IMR-90 (cell line): ENCODE measurements around the gene ATP2B2. TPM values are rescaled to one million over a fixed set of nuclear protein-coding genes. Genes with fewer than 3 reads are reported as not detected.

Experiments used
- ATAC-seq: fragments of 200-7000 bp; cut with Tn5 transposase; 2 replicates; pipeline ENCODE4 v1.9.1; 2020; ENCODE audit warnings: low read depth, mild to moderate bottlenecking, moderate library complexity
- BruUV-seq: library from RNA; stranded (reverse); fragments of 400-500 nt; replicated peaks from 2 replicates; lab custom pipeline; 2021; lab: Mats Ljungman, UMichigan
- CTCF ChIA-PET: fragments of 300-600 bp; formaldehyde crosslinking; extraction: SDS; loops from one replicate; lab custom pipeline; 2021; ENCODE audit warnings: antibody characterized with exemption; lab: Yijun Ruan, JAX
- POLR2A ChIA-PET: fragments of 300-600 bp; sonication (Branson Sonifier 250); formaldehyde crosslinking; loops from one replicate; lab custom pipeline; 2022; ENCODE audit warnings: antibody characterized with exemption; ENCODE audit not compliant: unreplicated experiment; lab: Charles Lee
- DNase-seq: peaks from one replicate; pipeline ENCODE4 v3.0.0; 2013
- H2AFZ ChIP-seq: replicated peaks from 2 replicates; pipeline ENCODE3; 2013; ENCODE audit warnings: low read length, mild to moderate bottlenecking; ENCODE audit not compliant: poor library complexity
- H2AK5ac ChIP-seq: 2 replicates; pipeline ENCODE4 v1.6.1; 2013; ENCODE audit warnings: low read depth, low read length, inconsistent platforms
- H2AK9ac ChIP-seq: replicated peaks from 2 replicates; pipeline ENCODE3; 2013; ENCODE audit warnings: mild to moderate bottlenecking, low read depth, low read length, moderate library complexity; ENCODE audit not compliant: poor library complexity
- H2BK120ac ChIP-seq: 2 replicates; pipeline ENCODE4 v1.6.1; 2013; ENCODE audit warnings: low read depth, low read length, inconsistent platforms
- H2BK15ac ChIP-seq: 3 replicates; pipeline ENCODE4 v1.6.1; 2013; ENCODE audit warnings: low read depth, low read length, inconsistent platforms
- H2BK20ac ChIP-seq: 2 replicates; pipeline ENCODE4 v1.6.1; 2013; ENCODE audit warnings: low read depth, mild to moderate bottlenecking, inconsistent platforms, low read length, moderate library complexity
- H2BK5ac ChIP-seq: 2 replicates; pipeline ENCODE4 v1.6.1; 2013; ENCODE audit warnings: mild to moderate bottlenecking, low read depth, low read length, inconsistent platforms; ENCODE audit not compliant: poor library complexity, severe bottlenecking
- H3K14ac ChIP-seq: replicated peaks from 2 replicates; pipeline ENCODE4 v1.6.1; 2013; ENCODE audit warnings: low read depth, low read length, inconsistent platforms
- H3K18ac ChIP-seq: 2 replicates; pipeline ENCODE4 v1.6.1; 2013; ENCODE audit warnings: low read depth, low read length, control low read depth
- H3K23ac ChIP-seq: 2 replicates; pipeline ENCODE4 v1.6.1; 2013; ENCODE audit warnings: low read depth, low read length, inconsistent platforms
- H3K27ac ChIP-seq: 2 replicates; pipeline ENCODE4 v1.5.1; 2013; ENCODE audit warnings: mild to moderate bottlenecking, control low read depth, low read length; ENCODE audit not compliant: insufficient read depth
- H3K27me3 ChIP-seq: 2 replicates; pipeline ENCODE4 v1.6.1; 2013; ENCODE audit warnings: low read length; ENCODE audit not compliant: control insufficient read depth, insufficient read depth
- H3K36me3 ChIP-seq: 2 replicates; pipeline ENCODE4 v1.6.1; 2013; ENCODE audit warnings: low read length, mixed read lengths; ENCODE audit not compliant: control insufficient read depth, insufficient read depth
- H3K4ac ChIP-seq: 2 replicates; pipeline ENCODE4 v1.6.1; 2013; ENCODE audit warnings: low read depth, low read length, inconsistent platforms
- H3K4me1 ChIP-seq: 2 replicates; pipeline ENCODE4 v1.6.1; 2013; ENCODE audit warnings: low read length, mixed read lengths; ENCODE audit not compliant: control insufficient read depth, insufficient read depth
- H3K4me2 ChIP-seq: 2 replicates; pipeline ENCODE4 v1.6.1; 2013; ENCODE audit warnings: low read depth, mild to moderate bottlenecking, control low read depth, low read length, moderate library complexity
- H3K4me3 ChIP-seq: 2 replicates; pipeline ENCODE4 v1.5.1; 2013; ENCODE audit warnings: low read depth, mild to moderate bottlenecking, control low read depth, low read length, moderate library complexity; ENCODE audit not compliant: insufficient read depth
- H3K56ac ChIP-seq: 2 replicates; pipeline ENCODE4 v1.6.1; 2013; ENCODE audit warnings: low read length, inconsistent platforms; ENCODE audit not compliant: insufficient read depth; ENCODE audit errors: extremely low read depth
- H3K79me1 ChIP-seq, 2 experiments: 2 replicates each; pipeline ENCODE4 v1.6.1; 2013; ENCODE audit warnings: low read length in 2 of 2, inconsistent platforms in 1 of 2, low read depth in 1 of 2
- H3K9ac ChIP-seq: 2 replicates; pipeline ENCODE4 v1.6.1; 2013; ENCODE audit warnings: low read depth, low read length, control low read depth
- H3K9me1 ChIP-seq: 2 replicates; pipeline ENCODE4 v1.6.1; 2013; ENCODE audit warnings: low read length, inconsistent platforms; ENCODE audit not compliant: insufficient read depth
- H3K9me3 ChIP-seq: 2 replicates; pipeline ENCODE4 v1.6.1; 2013; ENCODE audit warnings: low read length; ENCODE audit not compliant: control insufficient read depth, insufficient read depth
- H4K20me1 ChIP-seq: 2 replicates; pipeline ENCODE4 v1.6.1; 2013; ENCODE audit warnings: low read length, inconsistent platforms; ENCODE audit not compliant: insufficient read depth
- H4K5ac ChIP-seq: 2 replicates; pipeline ENCODE4 v1.6.1; 2013; ENCODE audit warnings: mild to moderate bottlenecking, low read depth, low read length, control low read depth
- H4K8ac ChIP-seq, 2 experiments: 2 replicates each; pipeline ENCODE4 v1.6.1; 2013; ENCODE audit warnings: low read depth in 2 of 2, low read length in 2 of 2, control low read depth in 1 of 2, inconsistent platforms in 1 of 2
- H4K91ac ChIP-seq: 2 replicates; pipeline ENCODE4 v1.6.1; 2013; ENCODE audit warnings: low read depth, low read length, inconsistent platforms; ENCODE audit not compliant: insufficient read depth
- BHLHE40 ChIP-seq: fragments of 150-350 bp; IDR thresholded peaks from 2 replicates; pipeline ENCODE4 v1.6.1; 2016; ENCODE audit warnings: mild to moderate bottlenecking, low read depth, low read length
- FOS ChIP-seq: fragments of 150-350 bp; IDR thresholded peaks from 2 replicates; pipeline ENCODE4 v1.6.1; 2016; ENCODE audit warnings: low read depth, low read length
- MAFK ChIP-seq: IDR thresholded peaks from 2 replicates; pipeline ENCODE4 v1.6.1; 2012; ENCODE audit warnings: low read depth, low read length, improper control_type of control experiment
- RAD21 ChIP-seq: IDR thresholded peaks from 2 replicates; pipeline ENCODE4 v1.6.1; 2012; ENCODE audit warnings: low read length, improper control_type of control experiment
- RCOR1 ChIP-seq: IDR thresholded peaks from 2 replicates; pipeline ENCODE4 v1.6.1; 2012; ENCODE audit warnings: mild to moderate bottlenecking, low read length, improper control_type of control experiment; ENCODE audit not compliant: insufficient replicate concordance
- SMC3 ChIP-seq: fragments of 150-350 bp; IDR thresholded peaks from 2 replicates; pipeline ENCODE4 v1.6.1; 2016; ENCODE audit warnings: low read depth, mild to moderate bottlenecking, antibody characterized with exemption, low read length, moderate library complexity
- WGBS, 2 experiments: methylation state at CpG; one replicate each; pipeline versions ENCODE4 v1.1.5 to v1.1.7; 2013; ENCODE audit warnings: missing lambda C conversion rate in 2 of 2; ENCODE audit not compliant: insufficient read length in 1 of 2; ENCODE audit errors: extremely low coverage in 2 of 2; 5-methylcytosine and 5-hydroxymethylcytosine counted together
- dilution Hi-C: fragments of 300-500 bp; cut with HindIII; formaldehyde crosslinking; loops from one replicate; pipeline ENCODE4 v1.14.3; 2018; ENCODE audit warnings: low sequenced_read_pairs; ENCODE audit not compliant: unreplicated experiment
- in situ Hi-C: fragments of 300-500 bp; cut with MboI; formaldehyde crosslinking; loops from 3 replicates; pipeline ENCODE4 v1.14.3; 2019; ENCODE audit warnings: low sequenced_read_pairs, inconsistent platforms, mixed read lengths
- intact Hi-C: fragments of 100-400 bp; cut with micrococcal nuclease; formaldehyde crosslinking; loops from 2 replicates; pipeline ENCODE4 v1.10.0; 2022
- polyA plus RNA-seq, 3 experiments: library from polyadenylated mRNA; depleted of rRNA; stranded (reverse); fragments of >200 nt; gene quantifications; 2 replicates each; pipeline ENCODE4 v1.2.3, GENCODE V29; 2012; ENCODE audit warnings: low replicate concordance in 1 of 3
- total RNA-seq: library from RNA; depleted of rRNA; stranded (reverse); fragments of >200 nt; gene quantifications from 2 replicates; pipeline ENCODE4 v1.2.3, GENCODE V29; 2012
- TF ChIP-seq, protein P1 (sequence below): fragments of 150-350 bp; IDR thresholded peaks from 2 replicates; pipeline ENCODE4 v1.6.1; 2016; ENCODE audit warnings: low read depth, mild to moderate bottlenecking, low read length, moderate library complexity, borderline replicate concordance

Gene ATP2B2
- total and polyA plus RNA-seq, 2 of the 4 experiments (the other 2 are of a cell fraction) = under 0.01 to 0.02 TPM

DNA sequence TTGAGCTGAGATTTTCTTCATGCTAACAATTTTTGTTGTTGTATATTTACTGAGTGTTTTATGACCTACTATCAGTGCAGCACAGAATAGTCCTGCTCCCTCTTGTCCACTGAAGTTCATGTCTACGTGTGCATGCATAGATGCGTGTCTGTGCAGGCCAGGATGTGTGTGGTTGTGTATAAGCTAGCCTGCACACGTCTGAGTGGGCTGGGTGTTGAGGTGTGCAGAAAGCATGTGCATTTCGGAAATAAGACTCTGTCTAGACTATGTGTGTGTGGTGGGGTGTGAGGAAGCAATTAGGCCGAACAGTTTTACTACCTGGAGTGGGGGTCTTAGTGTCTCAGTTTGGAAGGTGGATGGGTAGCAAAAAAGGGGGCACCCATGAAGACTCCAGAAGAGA lies 39.2 kb downstream of the ATP2B2 start:
- Histone ChIP-seq H3K14ac (no peak overlapping the region), H4K5ac (no peak overlapping the region), H3K4me1 (no peaks in the 10 kb centered on the region), H4K8ac (no peak overlapping the region), H3K56ac (no peak overlapping the region), H3K79me1 (no peaks in the 10 kb centered on the region), H2AK5ac (no peak overlapping the region), H2BK120ac (no peak overlapping the region), H3K9ac (no peak overlapping the region), H3K36me3 (no peaks in the 10 kb centered on the region), H3K27me3 (peaks cover 35% of the 10 kb centered on the region), H3K18ac (no peak overlapping the region), H3K4me3 (no peak overlapping the region), H4K20me1 (no peaks in the 10 kb centered on the region), H4K91ac (no peak overlapping the region), H2AK9ac (no peak overlapping the region), H2BK15ac (no peak overlapping the region), H3K4me2 (no peak overlapping the region), H3K4ac (no peak overlapping the region), H2AFZ (no peak overlapping the region), H3K9me1 (no peaks in the 10 kb centered on the region), H3K9me3 (no peaks in the 10 kb centered on the region), H2BK20ac (no peak overlapping the region), H3K27ac (no peak overlapping the region), H2BK5ac (no peak overlapping the region), H3K23ac (no peak overlapping the region)
- 0% methylated on average over 1 of the region's 5 CpGs; no CpG with 5 or more reads in 1 of the 2 experiments for WGBS, 2 experiments
- POLR2A ChIA-PET = no interaction called here
- CTCF ChIA-PET = no interaction called here
- BruUV-seq = no TSS peak
- intact Hi-C loops (no loop called here), in situ Hi-C loops (no loop called here), dilution Hi-C loops (no loop called here)
- no peak for ATAC-seq
- no peak for DNase-seq
- TF ChIP-seq BHLHE40 (no peak), FOS (no peak), RCOR1 (no peak), MAFK (no peak), RAD21 (no peak), SMC3 (no peak)
- TF ChIP-seq, protein P1, sequence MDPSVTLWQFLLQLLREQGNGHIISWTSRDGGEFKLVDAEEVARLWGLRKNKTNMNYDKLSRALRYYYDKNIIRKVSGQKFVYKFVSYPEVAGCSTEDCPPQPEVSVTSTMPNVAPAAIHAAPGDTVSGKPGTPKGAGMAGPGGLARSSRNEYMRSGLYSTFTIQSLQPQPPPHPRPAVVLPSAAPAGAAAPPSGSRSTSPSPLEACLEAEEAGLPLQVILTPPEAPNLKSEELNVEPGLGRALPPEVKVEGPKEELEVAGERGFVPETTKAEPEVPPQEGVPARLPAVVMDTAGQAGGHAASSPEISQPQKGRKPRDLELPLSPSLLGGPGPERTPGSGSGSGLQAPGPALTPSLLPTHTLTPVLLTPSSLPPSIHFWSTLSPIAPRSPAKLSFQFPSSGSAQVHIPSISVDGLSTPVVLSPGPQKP = no peak
